Left lobe of liver (tissue), 2 donors: ENCODE results near the gene PDCD7. TPM values are rescaled to one million over a fixed set of nuclear protein-coding genes. Genes with fewer than 3 reads are reported as not detected.
"Not testable (repeated sequence)": the region's sequence is repeated elsewhere in the genome, so short reads cannot be mapped to it uniquely, and the experiment has no call there.

ENCODE experiments used
- ATAC-seq: fragments of 200-7000 bp; cut with Tn5 transposase; one replicate; pipeline ENCODE4 v1.9.1; 2020; ENCODE audit warnings: mild to moderate bottlenecking, moderate library complexity
- DNase-seq: peaks from one replicate; pipeline ENCODE4 v3.0.0-alpha.2; 2020; ENCODE audit warnings: low spot score
- total RNA-seq: library from RNA; stranded (reverse); gene quantifications from one replicate; pipeline ENCODE4 v1.2.1, GENCODE V29; 2021
- donor health status: DM: no; HTN: no; CAD: no; lungs with moderate emphysema.
- donor health status: DM: no; HTN: yes; CAD: no.

PDCD7 gene
- 9.7 TPM for total RNA-seq

GRCh38 chr15:65133548-65134200, at the start of gene PDCD7:
Gene PDCD7, minus strand, starts transcription at chr15:65133808. Its CDS starts 27 bp downstream, at chr15:65133781.
- DNase-seq (peak; percentile 86), ATAC-seq (peak; percentile 87)

- no peak for ATAC-seq
- DNase-seq, result no peak
Measured at GRCh38 chr15:65182538-65182937, 48.9 kb upstream of the PDCD7 start.

GRCh38 chr15:65181582-65182353, 48.2 kb upstream of the PDCD7 start:
- peak; percentile 44 for DNase-seq
- not testable (repeated sequence) for ATAC-seq

GRCh38 chr15:65180167-65180566, 46.6 kb upstream of the PDCD7 start:
- ATAC-seq (peak; percentile 43), DNase-seq (no peak)

- no peak for ATAC-seq
- no peak for DNase-seq
Measured at GRCh38 chr15:65177901-65178300, 44.3 kb upstream of the PDCD7 start.

GRCh38 chr15:65176056-65176455, 42.4 kb upstream of the PDCD7 start:
- ATAC-seq, result no peak
- DNase-seq, result no peak

- DNase-seq (no peak), ATAC-seq (no peak)
Measured at GRCh38 chr15:65175511-65175910, 41.9 kb upstream of the PDCD7 start.

- DNase-seq (no peak), ATAC-seq (no peak)
Measured at GRCh38 chr15:65174509-65174908, 40.9 kb upstream of the PDCD7 start.

- no peak for DNase-seq
- no peak for ATAC-seq
Measured at GRCh38 chr15:65172531-65172930, 38.9 kb upstream of the PDCD7 start.

- ATAC-seq, result peak; percentile 86
- peak; percentile 59 for DNase-seq
Measured at GRCh38 chr15:65171428-65171827, 37.8 kb upstream of the PDCD7 start.

- peak; percentile 93 for ATAC-seq
- peak; percentile 59 for DNase-seq
Measured at GRCh38 chr15:65165875-65166274, 32.3 kb upstream of the PDCD7 start.

- ATAC-seq, result no peak
- DNase-seq, result no peak
Measured at GRCh38 chr15:65164139-65164538, 30.5 kb upstream of the PDCD7 start.

GRCh38 chr15:65163041-65163440, 29.4 kb upstream of the PDCD7 start:
- DNase-seq, result no peak
- ATAC-seq, result no peak

- no peak for ATAC-seq
- DNase-seq, result no peak
Measured at GRCh38 chr15:65156692-65157091, 23.1 kb upstream of the PDCD7 start.

GRCh38 chr15:65154720-65155119, 21.1 kb upstream of the PDCD7 start:
- DNase-seq (peak; percentile 54), ATAC-seq (peak; percentile 89)

- DNase-seq (no peak), ATAC-seq (peak; percentile 41)
Measured at GRCh38 chr15:65147902-65148301, 14.3 kb upstream of the PDCD7 start.

GRCh38 chr15:65146438-65146837, 12.8 kb upstream of the PDCD7 start:
- ATAC-seq (no peak), DNase-seq (no peak)

GRCh38 chr15:65138631-65139030, 5.0 kb upstream of the PDCD7 start:
- DNase-seq, result not testable (repeated sequence)

GRCh38 chr15:65137893-65138292, 4.3 kb upstream of the PDCD7 start:
- ATAC-seq, DNase-seq: not testable (repeated sequence)

More at GRCh38 chr15:65138631-65139030, 5.0 kb upstream of the PDCD7 start:
- not testable (repeated sequence) for ATAC-seq

- not testable (repeated sequence) for DNase-seq, ATAC-seq
Measured at GRCh38 chr15:65137089-65137488, 3.5 kb upstream of the PDCD7 start.

GRCh38 chr15:65134538-65134937, 930 bp upstream of the PDCD7 start:
- DNase-seq (no peak), ATAC-seq (no peak)

- ATAC-seq (peak; percentile 77), DNase-seq (peak; percentile 58)
Measured at GRCh38 chr15:65132878-65133547, 595 bp downstream of the PDCD7 start.
